Measurements from ENCODE around the gene VPS41.

The VPS41 gene

DNA sequence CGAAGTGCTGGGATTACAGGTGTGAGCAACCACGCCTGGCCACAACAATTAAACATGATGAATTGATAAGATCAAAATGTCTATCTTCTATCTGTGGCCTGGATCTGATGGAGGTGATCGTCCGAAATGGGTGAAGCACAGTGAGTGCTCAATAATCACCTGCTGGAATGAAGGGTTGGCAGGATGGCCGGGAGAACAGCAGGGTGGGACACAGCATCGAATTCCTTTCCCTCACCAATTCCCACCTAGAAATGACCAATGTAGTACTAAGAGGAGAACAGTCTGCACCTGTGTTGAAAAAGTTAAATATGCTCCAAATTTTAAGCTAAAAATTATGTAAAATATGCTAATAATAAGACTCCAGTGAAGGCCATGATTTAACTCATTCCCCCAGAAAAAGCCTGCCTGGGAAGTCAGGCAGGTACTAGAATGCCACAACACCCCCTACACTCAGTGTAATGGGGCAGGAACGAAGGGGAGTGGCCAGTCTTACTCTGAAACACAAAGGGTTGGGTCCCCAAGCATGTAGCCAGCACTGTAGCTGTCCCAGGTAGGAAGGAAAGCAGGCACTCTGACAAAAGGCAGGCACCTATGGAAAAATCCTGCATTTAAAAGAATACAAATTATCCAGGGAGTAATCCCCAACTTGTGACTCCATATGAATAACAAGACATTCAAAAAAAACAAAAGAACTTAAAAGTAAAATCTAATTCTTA is 110.3 kb downstream of the VPS41 start:
- DNase-seq: no peak

DNA sequence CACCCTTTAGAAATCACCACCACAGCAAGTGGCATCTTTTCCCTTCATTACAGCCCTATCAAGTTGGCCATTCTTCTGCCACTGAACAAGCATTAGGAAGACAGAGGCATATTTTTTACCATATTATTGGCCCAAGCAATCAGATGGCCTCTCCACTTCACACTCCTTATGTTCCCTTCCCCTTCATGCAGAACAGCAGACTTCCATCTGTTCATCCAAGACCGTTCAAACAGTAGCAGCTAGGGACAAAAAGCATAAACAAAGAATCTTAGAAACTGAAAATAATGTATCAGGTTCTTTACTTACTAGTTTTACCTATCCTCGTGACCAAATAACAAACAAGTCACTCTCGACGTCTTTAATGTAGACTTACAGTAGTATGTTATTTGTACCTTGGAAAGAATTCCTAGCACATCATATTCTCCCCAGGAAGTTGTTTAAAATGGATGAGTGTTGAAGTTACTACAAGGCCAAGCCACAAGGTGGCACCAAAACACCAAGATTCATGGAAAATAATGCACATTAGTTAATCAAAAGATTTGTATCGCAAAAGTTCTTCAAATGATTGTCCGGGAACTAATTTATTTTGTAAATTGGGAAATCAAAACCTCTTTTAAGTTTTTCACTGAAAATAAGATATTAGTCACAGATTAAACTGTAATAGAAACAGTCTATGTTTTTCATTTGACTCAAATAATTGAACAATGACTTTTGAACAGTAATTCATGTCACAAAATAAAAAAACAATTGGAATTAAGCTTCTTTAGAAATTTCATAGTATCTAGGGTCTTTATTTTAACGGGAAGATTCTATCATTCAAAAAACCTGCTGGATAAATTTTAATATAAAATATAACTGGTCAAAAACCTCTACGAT is 112.1 kb downstream of the VPS41 start:
- DNase-seq: peak; percentile 59

DNA sequence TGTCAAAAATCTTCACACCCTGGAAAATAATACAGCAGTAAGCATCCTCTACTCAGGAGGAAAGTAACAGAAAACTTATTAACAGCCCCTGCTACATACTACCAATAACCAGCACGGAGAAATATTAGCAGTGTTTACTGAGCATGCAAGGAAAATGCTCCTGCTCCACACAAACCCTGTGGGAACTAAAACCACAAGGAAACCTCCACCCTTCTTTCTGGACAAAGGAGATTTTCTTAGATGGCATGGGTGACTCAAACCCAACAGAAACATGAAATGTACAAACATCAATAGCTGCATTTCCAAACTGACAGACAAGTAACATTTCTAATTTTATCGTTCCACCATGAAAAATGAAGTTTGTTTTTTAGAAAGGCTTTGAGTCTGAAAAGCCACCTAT is 113.4 kb downstream of the VPS41 start:
- DNase-seq: no peak

DNA sequence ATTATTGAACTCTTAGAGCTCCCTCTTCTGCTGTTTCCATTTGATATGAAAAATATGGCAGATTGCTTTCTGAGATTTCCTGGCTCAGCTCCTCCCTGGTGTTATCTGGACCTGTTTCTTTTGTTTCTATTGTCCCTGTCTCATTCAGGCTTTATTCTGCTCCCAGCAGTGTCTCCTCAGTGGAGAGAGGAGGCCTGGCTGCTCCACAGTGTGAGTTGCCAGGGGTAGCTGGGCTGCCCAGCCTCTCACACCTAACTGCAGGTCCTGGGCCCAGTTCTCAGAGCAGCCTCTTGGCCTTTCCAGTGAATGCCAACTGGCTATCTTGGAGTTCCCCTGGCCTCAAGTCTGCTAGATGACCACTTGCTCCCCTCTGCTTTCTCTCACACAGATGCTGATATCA is 127.0 kb downstream of the VPS41 start:
- no peak for DNase-seq

DNA sequence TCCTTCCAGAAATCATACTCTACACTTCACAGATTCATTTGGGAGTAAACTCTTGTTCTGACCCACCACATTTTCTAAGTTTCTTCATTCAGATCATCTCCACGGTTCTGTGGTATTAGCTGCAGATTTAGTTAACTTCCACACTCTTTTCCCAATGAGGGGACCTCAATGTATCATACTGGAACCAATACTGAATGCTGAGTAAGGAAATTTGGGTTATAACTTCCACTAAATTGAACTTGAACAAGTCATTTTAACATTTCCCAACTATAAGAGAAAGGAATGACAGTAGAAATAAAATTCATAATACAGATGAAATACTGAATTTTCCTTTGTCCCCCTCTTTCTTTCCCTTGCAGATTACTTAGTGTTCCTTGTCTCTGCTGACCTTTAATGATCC is 131.4 kb downstream of the VPS41 start:
- DNase-seq: no peak

DNA sequence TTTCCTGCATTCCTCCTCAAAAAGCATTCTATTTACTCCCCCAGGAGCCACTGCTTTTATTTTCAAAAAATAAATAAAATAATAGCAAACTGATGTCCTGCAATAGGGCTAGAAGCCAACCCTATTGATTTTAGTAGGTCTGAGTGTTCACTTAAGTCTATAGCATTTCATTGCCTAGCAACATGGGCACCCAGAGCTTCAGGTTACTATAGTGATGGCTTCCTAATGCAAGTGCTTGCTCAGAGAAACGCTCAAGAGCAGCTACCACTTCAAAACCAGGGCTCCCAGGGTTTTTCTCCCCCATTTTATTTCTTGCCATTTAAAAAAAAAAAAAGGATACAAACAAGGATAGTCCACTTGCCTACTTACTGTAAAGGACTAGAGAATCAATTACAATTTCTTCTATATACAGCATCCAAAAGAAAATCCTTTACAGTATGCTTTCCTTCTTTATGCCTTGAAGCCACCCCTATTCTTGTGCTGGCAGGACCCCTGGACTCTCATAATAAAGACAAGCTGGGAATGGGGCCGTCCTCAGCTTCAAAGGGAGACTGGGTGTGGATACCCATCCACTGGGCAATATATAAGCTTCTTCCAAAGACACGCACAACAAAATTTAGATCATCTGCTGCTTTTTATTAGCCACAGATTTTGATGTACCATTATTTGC is 133.3 kb downstream of the VPS41 start:
- DNase-seq: no peak

DNA sequence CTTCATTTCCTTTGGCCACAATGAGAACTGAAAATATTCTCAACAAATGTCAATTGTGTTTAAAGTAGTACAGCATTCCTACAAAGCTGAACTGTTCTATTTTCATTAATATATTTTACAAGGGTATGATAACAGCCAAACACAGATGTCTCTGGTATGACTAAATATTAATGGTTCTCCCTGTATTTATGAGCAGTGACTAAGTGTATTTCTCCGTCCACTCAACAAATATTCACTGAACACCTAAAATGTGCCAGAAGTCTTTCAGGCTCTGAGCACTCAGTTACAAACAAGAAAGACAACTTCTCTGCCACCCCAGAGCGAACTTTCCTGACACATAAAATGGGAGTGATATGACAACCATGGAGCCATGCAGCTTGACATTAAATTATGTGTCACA is 135.6 kb downstream of the VPS41 start:
- no peak for DNase-seq

DNA sequence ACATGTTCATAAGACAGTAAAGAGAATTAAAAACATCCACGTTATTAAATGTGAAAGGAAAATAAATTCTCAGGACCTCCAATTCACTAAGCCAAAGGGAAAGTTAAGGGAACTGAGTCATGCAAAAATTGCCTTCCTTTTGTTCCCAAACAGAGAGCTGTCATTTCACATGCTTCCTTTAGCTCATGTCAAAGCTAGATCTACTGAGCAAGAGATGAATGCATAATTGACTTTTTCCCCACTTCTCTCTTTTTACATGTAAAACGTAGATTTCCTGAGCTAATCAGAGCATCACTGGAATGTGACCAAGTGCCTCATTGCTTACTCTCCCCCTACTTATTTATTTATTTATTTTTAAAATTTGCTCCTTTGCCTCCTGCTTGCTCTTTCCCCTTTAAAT is 148.8 kb downstream of the VPS41 start:
- no peak for DNase-seq

DNA sequence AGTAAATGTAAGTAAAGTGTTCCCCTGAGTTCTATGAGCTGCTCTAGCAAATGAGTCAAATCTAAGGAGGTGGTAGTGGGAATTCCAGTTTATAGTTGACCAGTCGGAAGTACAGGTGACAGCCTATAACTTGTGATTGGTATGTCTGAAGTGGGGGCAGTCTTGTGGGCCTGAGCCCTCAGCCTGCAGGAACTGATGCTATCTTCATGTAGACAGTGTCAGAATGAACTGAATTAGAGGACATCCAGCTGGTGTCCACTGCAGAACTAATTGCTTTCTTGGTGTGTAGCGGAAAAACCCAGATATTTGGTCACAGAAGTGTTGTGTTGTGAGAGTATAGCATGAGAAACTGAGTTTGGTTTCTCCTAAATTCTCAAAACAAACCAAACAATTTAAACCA is 150.0 kb downstream of the VPS41 start:
- DNase-seq: no peak

DNA sequence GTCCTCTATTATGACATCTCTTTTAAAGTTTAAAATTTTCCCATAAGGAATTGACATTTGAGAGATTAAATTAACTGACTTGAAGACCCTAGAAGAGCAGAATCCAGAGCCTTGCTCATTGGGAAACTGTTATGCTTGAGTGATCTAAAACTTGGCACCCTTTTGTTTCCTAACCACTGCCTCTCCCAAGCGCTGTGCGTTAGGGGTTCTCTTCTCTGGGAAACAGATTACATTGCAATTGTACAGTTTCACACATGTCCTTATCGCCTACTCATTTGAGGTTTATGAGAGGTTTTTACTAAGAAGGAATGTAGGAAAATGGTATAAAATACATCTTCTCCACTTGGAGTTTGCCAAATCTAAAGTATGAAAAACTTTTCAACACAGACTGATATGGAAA is 151.1 kb downstream of the VPS41 start:
- no peak for DNase-seq

DNA sequence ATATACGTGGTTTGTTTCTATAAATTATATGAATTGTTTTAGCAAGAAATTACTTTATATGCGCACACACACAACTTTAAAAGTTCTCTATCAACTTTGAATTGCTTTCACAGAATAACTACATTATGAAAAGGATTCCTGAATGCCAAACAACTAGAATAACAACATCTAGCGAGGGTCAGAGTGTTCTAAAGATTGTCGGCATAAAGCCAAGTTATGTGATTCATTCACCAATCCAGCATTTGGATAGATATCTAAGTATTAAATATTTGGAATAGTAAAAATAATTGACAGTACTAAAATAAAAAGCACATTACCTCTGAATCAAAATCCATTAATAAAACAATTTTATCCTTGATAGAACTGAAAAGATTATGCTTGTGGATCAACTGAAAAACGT is 152.5 kb downstream of the VPS41 start:
- no peak for DNase-seq

DNA sequence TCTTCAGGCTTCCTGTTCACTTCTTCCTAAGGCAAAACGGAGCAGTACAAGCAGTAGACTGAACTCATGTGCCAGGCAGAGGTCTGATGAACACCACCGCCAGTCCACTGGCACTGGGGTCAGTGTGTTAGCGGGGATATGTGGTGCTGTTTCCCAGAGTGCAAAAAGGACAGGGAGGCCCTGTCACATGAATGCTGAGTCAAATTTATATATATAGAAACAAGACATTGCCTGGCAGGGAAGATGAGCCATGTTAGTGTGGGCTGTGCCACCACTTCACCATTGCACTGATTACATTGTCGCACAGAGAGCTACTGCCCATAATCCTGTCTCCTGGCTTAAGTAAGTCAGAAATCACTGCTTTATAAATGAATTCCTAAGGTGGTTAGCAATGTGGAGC is 155.6 kb downstream of the VPS41 start:
- no peak for DNase-seq

DNA sequence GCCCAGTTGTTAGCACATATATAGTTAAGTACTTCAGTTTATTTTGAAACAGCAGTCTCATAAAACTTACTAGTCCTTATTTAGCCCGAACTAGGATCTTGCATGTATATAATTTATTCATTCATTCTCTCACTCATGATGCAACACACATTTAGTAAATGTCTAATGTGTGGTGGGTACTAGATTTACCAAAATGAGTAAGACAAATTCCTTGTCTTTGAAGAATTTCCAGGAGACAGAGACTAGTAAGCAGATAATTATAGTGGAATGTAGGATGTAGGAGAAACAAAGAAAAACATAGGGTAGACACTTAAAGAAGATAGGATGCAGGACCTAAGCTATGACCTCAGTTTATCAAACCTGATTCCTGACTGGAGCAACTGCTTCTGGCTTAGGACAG is 157.6 kb downstream of the VPS41 start:
- DNase-seq: no peak

DNA sequence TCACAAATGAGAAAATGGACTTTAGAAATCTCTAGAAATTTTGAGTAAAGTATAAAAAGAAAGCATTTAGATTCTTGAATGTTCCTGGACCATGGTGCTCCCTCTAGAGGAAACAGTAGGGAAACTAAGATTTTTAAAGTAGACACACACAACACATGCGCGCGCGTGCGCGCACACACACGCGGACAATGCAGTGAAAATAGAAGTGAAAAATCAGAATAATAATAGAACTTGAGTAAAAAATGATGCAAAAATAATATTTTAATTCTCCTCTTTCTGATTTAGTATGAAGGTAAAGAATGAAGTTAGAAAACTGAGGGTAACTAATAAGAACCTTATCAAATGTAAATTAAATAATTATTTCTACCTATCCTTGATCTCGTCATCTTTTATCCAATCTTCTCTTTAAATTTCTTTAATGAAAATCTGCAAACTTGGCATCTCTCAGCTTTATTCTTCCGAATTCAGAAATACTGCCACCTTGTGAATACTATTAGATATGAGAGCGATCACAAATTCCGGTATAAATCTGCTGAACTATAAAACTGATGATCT is 160.9 kb downstream of the VPS41 start:
- no peak for DNase-seq

DNA sequence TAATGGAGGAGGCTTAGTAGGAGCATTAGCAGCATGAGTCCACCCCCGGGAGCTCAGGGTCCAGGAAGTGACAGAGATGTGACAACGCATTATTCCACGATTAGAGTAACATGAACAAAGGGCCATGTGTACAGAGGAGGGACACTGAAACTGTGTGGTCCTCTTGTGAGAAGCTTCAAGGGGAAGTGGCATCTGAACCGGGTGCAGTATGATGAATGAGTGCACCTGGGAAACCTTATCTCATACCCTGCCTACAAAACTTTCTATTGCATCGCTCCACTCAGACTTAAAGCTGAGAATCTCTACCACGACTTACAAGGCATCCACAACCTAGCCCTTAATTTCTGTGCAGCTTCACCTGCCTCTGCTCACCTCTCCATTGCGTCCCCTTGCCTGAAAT is 162.6 kb downstream of the VPS41 start:
- DNase-seq: no peak

DNA sequence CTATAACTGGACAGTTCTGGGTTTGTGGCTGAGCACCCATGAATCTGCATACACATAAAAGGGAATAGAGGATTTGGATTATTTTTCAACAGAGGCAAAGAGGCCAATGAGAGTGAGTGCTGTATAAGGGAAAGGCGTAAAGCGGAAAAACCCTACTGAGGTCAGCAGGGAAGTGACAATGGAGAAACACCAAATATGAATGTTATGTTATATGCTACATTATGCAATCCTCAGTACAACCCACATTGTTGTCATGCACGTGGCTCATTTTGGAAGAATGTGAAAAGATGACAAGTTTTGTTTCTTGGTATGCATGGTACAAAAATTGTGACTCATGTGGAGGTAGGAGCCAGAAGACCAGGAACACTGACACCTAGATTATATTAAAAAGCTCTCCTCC is 164.2 kb downstream of the VPS41 start:
- DNase-seq: no peak

DNA sequence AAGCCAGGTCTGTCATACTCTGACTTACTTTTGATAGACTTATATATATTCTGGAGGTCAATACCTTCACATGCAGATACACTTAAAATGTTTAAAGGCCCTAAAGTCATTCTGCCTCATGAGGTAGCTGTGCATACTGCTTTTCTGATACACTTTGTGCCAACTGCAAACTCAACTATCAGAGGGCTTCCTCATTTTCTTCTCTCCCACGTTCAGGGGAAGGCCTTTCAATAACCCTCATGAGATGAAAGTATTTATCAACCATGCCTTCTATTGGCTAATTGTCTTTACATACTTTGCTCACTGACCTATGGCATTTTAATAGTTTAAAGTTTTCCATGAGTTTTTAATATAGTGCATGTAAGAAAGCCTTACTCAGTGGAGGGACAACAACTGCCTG is 165.1 kb downstream of the VPS41 start:
- DNase-seq: no peak

DNA sequence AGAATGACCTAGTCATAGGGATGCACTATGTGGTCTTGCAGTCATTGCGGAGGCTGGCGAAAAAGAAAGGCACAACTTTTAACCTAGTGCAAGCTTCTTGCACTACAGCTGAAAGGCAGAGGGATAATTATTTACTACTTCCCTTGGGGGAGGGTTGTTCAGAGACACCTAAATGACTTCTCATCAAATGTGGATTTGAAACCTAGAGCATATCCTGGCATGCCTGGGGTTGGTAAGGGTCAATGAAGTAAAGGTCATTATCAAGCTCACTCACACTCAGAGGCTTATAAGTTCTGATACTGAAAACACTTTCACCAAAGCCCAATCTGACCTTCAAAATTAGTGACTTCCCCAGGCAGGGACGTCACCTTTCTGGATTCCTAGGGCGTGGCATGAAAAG is 168.9 kb downstream of the VPS41 start:
- DNase-seq: no peak

DNA sequence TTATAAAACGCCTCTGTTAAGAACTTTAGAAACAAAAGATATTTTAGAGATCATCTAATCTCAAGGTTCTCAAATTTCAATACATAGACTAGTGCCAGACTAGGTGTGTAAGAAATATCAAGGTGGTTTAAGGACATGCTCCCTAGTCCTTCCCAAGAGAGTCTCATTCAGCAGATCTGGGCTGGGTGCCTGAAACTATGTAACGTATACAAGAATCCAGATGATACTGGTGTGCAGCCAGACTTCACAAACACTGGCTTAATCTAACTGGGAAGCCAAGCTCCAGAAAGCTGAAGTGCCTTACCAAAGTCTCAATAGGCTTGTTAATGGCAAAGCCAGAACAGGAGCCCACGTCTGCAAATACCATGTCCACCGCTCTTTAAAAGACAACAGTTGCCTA is 172.9 kb downstream of the VPS41 start:
- DNase-seq: no peak

DNA sequence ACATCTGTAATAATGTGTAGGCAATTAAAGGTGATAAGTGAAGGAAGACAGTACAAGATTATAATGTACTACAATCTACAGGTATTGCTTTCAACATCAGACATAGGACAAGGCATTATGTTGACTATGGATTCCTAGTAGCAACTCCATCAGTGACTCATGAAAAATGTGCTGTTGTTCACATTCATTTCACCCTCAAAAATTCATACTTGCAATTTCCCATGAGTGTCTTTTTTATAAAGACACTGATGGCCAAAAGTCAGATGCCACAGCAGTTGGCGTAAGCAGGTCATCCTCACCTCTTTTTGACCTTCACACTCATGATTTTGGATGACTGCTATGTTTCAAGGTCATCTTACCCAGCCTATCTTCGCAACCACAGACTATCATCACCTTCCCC is 177.8 kb downstream of the VPS41 start:
- no peak for DNase-seq

DNA sequence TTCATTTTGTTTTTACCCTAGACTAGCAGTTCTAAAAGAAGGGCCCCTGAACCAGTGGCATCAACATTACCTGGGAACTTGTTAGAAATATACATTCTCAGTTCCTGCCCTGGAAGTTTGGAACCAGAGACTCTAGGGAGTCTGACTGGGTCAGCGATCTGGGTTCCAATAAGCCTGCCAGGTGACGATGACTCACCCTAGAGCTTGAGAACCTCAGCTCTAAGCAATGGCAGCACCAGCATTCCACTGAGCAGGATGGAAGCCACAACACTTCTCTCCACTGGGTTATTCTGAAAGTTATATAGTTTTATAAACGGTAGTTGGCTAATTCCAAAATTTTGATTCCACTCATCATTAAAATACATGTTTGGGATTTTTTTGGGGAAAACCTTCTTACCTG is 180.8 kb downstream of the VPS41 start:
- DNase-seq: no peak

DNA sequence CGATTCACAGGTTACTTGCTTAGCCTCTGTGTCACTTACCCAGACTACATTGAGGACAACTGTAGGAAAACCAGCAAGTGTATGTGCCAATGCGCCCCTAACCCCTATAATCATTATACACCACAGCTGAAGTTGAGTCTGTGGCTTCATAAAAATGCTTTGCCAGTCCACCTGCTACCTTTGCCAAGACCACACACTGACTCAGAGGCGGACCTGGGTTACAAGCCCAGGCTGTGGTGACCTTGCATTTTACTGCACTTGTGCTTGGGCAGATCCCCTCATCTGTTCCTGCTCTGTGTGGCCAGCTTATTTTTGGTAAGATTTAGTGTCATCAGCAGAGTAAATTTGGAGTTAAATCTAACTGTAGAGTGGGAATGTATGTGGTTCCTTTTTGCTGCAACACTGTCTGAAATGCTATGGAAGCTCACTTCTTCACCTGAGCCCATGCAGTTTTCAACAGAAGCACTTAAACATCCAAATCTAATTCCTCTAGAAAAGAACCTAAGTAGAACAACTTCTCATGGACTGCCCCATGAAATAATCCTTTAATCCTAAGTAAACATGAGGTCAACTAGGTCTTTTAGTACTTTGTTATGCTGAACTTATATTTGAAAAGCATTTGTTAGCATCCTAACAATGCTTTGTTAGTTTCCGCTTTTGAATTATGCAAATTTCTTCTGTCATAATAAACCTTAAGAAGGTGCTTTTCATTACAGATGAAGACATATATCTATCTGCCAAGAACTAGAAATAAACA is 181.6 kb downstream of the VPS41 start:
- DNase-seq: no peak

DNA sequence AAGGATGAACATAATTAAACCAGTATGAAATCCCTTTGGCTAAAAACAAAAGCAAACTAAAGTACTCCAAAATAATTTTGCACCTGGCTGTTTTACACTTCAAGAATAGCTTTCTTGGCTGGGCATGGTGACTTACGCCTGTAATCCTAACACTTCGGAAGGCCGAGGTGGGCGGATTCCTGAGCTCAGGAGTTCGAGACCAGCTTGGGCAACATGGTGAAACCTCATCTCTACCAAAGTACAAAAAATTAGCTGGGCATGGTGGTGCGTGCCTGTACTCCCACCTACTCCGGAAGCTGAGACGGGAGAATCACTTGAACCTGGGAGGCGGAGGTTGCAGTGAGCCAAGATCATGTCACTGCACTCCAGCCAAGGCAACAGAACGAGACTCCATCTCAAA is 185.7 kb downstream of the VPS41 start:
- no peak for DNase-seq
